HCT116 (cell line): ENCODE data around the gene SUPT3H. TPM values are rescaled to one million over a fixed set of nuclear protein-coding genes. Genes with fewer than 3 reads are reported as not detected.

Source experiments
- ATAC-seq: fragments of 200-7000 bp; cut with Tn5 transposase; 2 replicates; pipeline ENCODE4 v1.9.1; 2020; ENCODE audit warnings: mild to moderate bottlenecking, moderate library complexity
- BruUV-seq: library from RNA; stranded (reverse); fragments of 400-500 nt; replicated peaks from 2 replicates; lab custom pipeline; 2021; lab: Mats Ljungman, UMichigan
- CTCF ChIA-PET: fragments of 300-600 bp; sonication (Branson Sonifier 250); formaldehyde crosslinking; loops from one replicate; lab custom pipeline; 2021; ENCODE audit warnings: antibody characterized with exemption; lab: Charles Lee
- POLR2A ChIA-PET: fragments of 300-600, 350-600 bp; sonication (Branson Sonifier 250); formaldehyde crosslinking; loops from one replicate; lab custom pipeline; 2021; ENCODE audit warnings: antibody characterized with exemption; lab: Charles Lee
- RAD21 ChIA-PET, 2 experiments: fragments of 300-600 bp; sonication (Branson Sonifier 250); formaldehyde crosslinking; loops; one replicate each; lab custom pipeline; 2023; ENCODE audit warnings: low total read pairs in 2 of 2; ENCODE audit not compliant: uncharacterized antibody in 2 of 2, unreplicated experiment in 2 of 2, low non-redundant PET in 1 of 2; lab: Charles Lee
- DNase-seq: peaks from one replicate; pipeline ENCODE4 v3.0.0-alpha.2; 2010; ENCODE audit warnings: low read depth, low spot score
- H2AFZ ChIP-seq: fragments of 200-600 bp; shearing (Covaris generic), sonication (generic); 2 replicates; pipeline ENCODE4 v1.6.1; 2017; ENCODE audit warnings: low read depth, mixed run types, mixed read lengths, antibody characterized with exemption, low read length; ENCODE audit not compliant: poor library complexity, severe bottlenecking
- H3K27ac ChIP-seq: 2 replicates; pipeline ENCODE4 v1.5.1; 2012; ENCODE audit warnings: low read depth, low read length
- H3K27me3 ChIP-seq: fragments of 200-600 bp; sonication (generic); 2 replicates; pipeline ENCODE4 v1.6.1; 2016; ENCODE audit warnings: mixed run types, low read length, mixed read lengths; ENCODE audit not compliant: insufficient read depth
- H3K36me3 ChIP-seq, 2 experiments: fragments of 200-500 bp in 1 of 2; fragments of 200-600 bp in 1 of 2; sonication (Bioruptor generic) in 1 of 2; sonication (generic) in 1 of 2; 2 replicates each; pipeline versions ENCODE4 v1.5.1 to v1.6.1; 2014 to 2016; ENCODE audit warnings: low read length in 2 of 2, inconsistent platforms in 1 of 2, mixed read lengths in 1 of 2, mixed run types in 1 of 2; ENCODE audit not compliant: insufficient read depth in 2 of 2, control insufficient read depth in 1 of 2
- H3K4me1 ChIP-seq, 2 experiments: fragments of 200-600 bp in 1 of 2; sonication (generic) in 1 of 2; 2 replicates each; pipeline versions ENCODE4 v1.5.1 to v1.6.1; 2012 to 2017; ENCODE audit warnings: low read length in 2 of 2, inconsistent platforms in 1 of 2, mild to moderate bottlenecking in 1 of 2, mixed read lengths in 1 of 2, mixed run types in 1 of 2, moderate library complexity in 1 of 2; ENCODE audit not compliant: insufficient read depth in 2 of 2, control insufficient read depth in 1 of 2
- H3K4me2 ChIP-seq: fragments of 200-600 bp; sonication (generic); 2 replicates; pipeline ENCODE4 v1.6.1; 2017; ENCODE audit warnings: mixed run types, low read length, mixed read lengths
- H3K4me3 ChIP-seq, 2 experiments: fragments of 200-600 bp in 1 of 2; sonication (generic) in 1 of 2; replicated peaks in 1 of 2; 2 replicates each; pipeline ENCODE4 v1.5.1; 2011 to 2016; ENCODE audit warnings: low read length in 2 of 2, control low read depth in 1 of 2, low read depth in 1 of 2, mild to moderate bottlenecking in 1 of 2, mixed read lengths in 1 of 2, mixed run types in 1 of 2
- H3K79me2 ChIP-seq: fragments of 200-600 bp; sonication (generic); 2 replicates; pipeline ENCODE4 v1.6.1; 2017; ENCODE audit warnings: mild to moderate bottlenecking, mixed run types, low read length, moderate library complexity, mixed read lengths; ENCODE audit not compliant: insufficient read depth
- H3K9ac ChIP-seq: fragments of 200-600 bp; sonication (generic); 2 replicates; pipeline ENCODE4 v1.6.1; 2016; ENCODE audit warnings: low read length, mixed read lengths
- H3K9me2 ChIP-seq: fragments of 200-600 bp; sonication (generic), shearing (Covaris generic); 2 replicates; pipeline ENCODE4 v1.6.1; 2017; ENCODE audit warnings: mixed run types, mild to moderate bottlenecking, moderate library complexity; ENCODE audit not compliant: insufficient read depth
- H3K9me3 ChIP-seq, 2 experiments: fragments of 200-500 bp in 1 of 2; fragments of 200-600 bp in 1 of 2; sonication (Bioruptor generic) in 1 of 2; sonication (generic) in 1 of 2; 2 replicates each; pipeline ENCODE4 v1.6.1; 2014 to 2017; ENCODE audit warnings: low read length in 2 of 2, mixed read lengths in 2 of 2, inconsistent platforms in 1 of 2, low read depth in 1 of 2, mild to moderate bottlenecking in 1 of 2, mixed run types in 1 of 2, moderate library complexity in 1 of 2; ENCODE audit not compliant: control insufficient read depth in 1 of 2, insufficient read depth in 1 of 2
- H4K20me1 ChIP-seq: fragments of 200-600 bp; sonication (generic), shearing (Covaris generic); 2 replicates; pipeline ENCODE4 v1.6.1; 2017; ENCODE audit warnings: mixed run types, mild to moderate bottlenecking, moderate library complexity; ENCODE audit not compliant: insufficient read depth
- CEBPB ChIP-seq: IDR thresholded peaks from 2 replicates; pipeline ENCODE4 v1.6.1; 2012; ENCODE audit warnings: low read depth
- CTCF ChIP-seq, 3 experiments: fragments of 200-600 bp in 1 of 3; sonication (generic) in 1 of 3; IDR thresholded peaks in 2 of 3; conservative IDR thresholded peaks in 1 of 3; 2 replicates each; pipeline ENCODE4 v1.5.1; 2012 to 2017; ENCODE audit warnings: low read depth in 2 of 3, low read length in 2 of 3, antibody characterized with exemption in 1 of 3, borderline replicate concordance in 1 of 3, control low read depth in 1 of 3, mild to moderate bottlenecking in 1 of 3, mixed read lengths in 1 of 3, mixed run types in 1 of 3, moderate library complexity in 1 of 3; ENCODE audit not compliant: insufficient read depth in 1 of 3
- EGR1 ChIP-seq: IDR thresholded peaks from 2 replicates; pipeline ENCODE4 v1.6.1; 2012; ENCODE audit warnings: low read depth
- FOSL1 ChIP-seq: IDR thresholded peaks from 2 replicates; pipeline ENCODE4 v1.6.1; 2012; ENCODE audit warnings: low read depth
- JUND ChIP-seq: IDR thresholded peaks from 2 replicates; pipeline ENCODE4 v1.6.1; 2012
- POLR2A ChIP-seq: IDR thresholded peaks from 2 replicates; pipeline ENCODE4 v1.7.0; 2011; ENCODE audit warnings: borderline replicate concordance; ENCODE audit not compliant: insufficient read depth, insufficient read length; ENCODE audit errors: extremely low read depth
- SP1 ChIP-seq: IDR thresholded peaks from 2 replicates; pipeline ENCODE4 v1.6.1; 2012; ENCODE audit warnings: low read depth
- TCF7L2 ChIP-seq: IDR thresholded peaks from 2 replicates; pipeline ENCODE4 v1.7.0; 2011; ENCODE audit warnings: borderline replicate concordance, inconsistent platforms; ENCODE audit not compliant: insufficient read depth, insufficient read length; ENCODE audit errors: extremely low read depth
- YY1 ChIP-seq: IDR thresholded peaks from 2 replicates; pipeline ENCODE4 v1.6.1; 2011; ENCODE audit warnings: low read length, low read depth, moderate library complexity, mild to moderate bottlenecking; ENCODE audit not compliant: insufficient replicate concordance; ENCODE audit errors: extremely low read depth
- ZBTB33 ChIP-seq: IDR thresholded peaks from 2 replicates; pipeline ENCODE4 v1.6.1; 2011; ENCODE audit warnings: mild to moderate bottlenecking, low read length, moderate library complexity; ENCODE audit not compliant: insufficient replicate concordance; ENCODE audit errors: extremely low read depth
- ZNF274 ChIP-seq: fragments of 200-500 bp; sonication (Bioruptor generic); IDR thresholded peaks from 2 replicates; pipeline ENCODE4 v1.6.1; 2014; ENCODE audit warnings: mild to moderate bottlenecking, low read depth, low read length, inconsistent platforms
- intact Hi-C: fragments of 100-400 bp; cut with micrococcal nuclease; formaldehyde crosslinking; loops from 2 replicates; pipeline ENCODE4 v1.10.0; 2022
- total RNA-seq: library from RNA; stranded (reverse); gene quantifications from one replicate; pipeline ENCODE4 v1.2.1, GENCODE V29; 2021; ENCODE audit not compliant: unreplicated experiment

SUPT3H gene
- total RNA-seq, 1 experiment from 2014 or later: 7.4 TPM

GRCh38 chr6:45075246-45075645 is 302.5 kb downstream of the SUPT3H start:
- RAD21 ChIA-PET: no interaction called here
- ATAC-seq: no peak

GRCh38 chr6:45074439-45074838 is 303.3 kb downstream of the SUPT3H start:
- Histone ChIP-seq H3K9me2 (no peaks in the 10 kb centered on the region), H3K9ac (no peak overlapping the region), H4K20me1 (no peaks in the 10 kb centered on the region), H3K4me1 (no peaks in the 10 kb centered on the region), H3K4me3 (no peak overlapping the region), H3K36me3 (no peaks in the 10 kb centered on the region), H3K27me3 (no peaks in the 10 kb centered on the region), H3K4me2 (no peak overlapping the region), H2AFZ (no peak overlapping the region), H3K9me3 (no peaks in the 10 kb centered on the region), H3K27ac (no peak overlapping the region), H3K79me2 (no peaks in the 10 kb centered on the region)
- ATAC-seq: no peak
- CTCF ChIA-PET: no interaction called here
- no peak for TF ChIP-seq TCF7L2
- TF ChIP-seq ZBTB33: no peak
- TF ChIP-seq JUND: no peak
- TF ChIP-seq YY1: no peak
- TF ChIP-seq CEBPB: no peak
- TF ChIP-seq EGR1: no peak
- TF ChIP-seq ZNF274: no peak
- no TSS peak for BruUV-seq
- intact Hi-C loops: no loop called here
- RAD21 ChIA-PET: no interaction called here
- no peak for DNase-seq
- POLR2A ChIA-PET: no interaction called here

More at GRCh38 chr6:45075246-45075645, 302.5 kb downstream of the SUPT3H start:
- intact Hi-C loops: no loop called here
- TF ChIP-seq SP1 (no peak), CTCF (IDR thresholded peaks at IDR 0.05 in 2 of 3, conservative IDR thresholded peaks at IDR 0.05 in 1 of 3; ENCODE audit: borderline replicate concordance in 1 of 3, insufficient read depth in 1 of 3, low read depth in 2 of 3, low read length in 2 of 3) (no peak), POLR2A (no peak), JUND (no peak), FOSL1 (no peak)
- ChIA-PET POLR2A (no interaction called here), CTCF (no interaction called here)
- Histone ChIP-seq H3K79me2 (no peaks in the 10 kb centered on the region), H2AFZ (no peak overlapping the region), H3K4me1 (no peaks in the 10 kb centered on the region), H3K9ac (no peak overlapping the region), H3K9me2 (no peaks in the 10 kb centered on the region), H3K4me3 (no peak overlapping the region), H3K27me3 (no peaks in the 10 kb centered on the region), H3K4me2 (no peak overlapping the region), H4K20me1 (no peaks in the 10 kb centered on the region), H3K9me3 (no peaks in the 10 kb centered on the region), H3K27ac (no peak overlapping the region), H3K36me3 (no peaks in the 10 kb centered on the region)
- no peak for DNase-seq
- BruUV-seq: no TSS peak
